ENCODE results near the gene HNRNPLL.

DNA sequence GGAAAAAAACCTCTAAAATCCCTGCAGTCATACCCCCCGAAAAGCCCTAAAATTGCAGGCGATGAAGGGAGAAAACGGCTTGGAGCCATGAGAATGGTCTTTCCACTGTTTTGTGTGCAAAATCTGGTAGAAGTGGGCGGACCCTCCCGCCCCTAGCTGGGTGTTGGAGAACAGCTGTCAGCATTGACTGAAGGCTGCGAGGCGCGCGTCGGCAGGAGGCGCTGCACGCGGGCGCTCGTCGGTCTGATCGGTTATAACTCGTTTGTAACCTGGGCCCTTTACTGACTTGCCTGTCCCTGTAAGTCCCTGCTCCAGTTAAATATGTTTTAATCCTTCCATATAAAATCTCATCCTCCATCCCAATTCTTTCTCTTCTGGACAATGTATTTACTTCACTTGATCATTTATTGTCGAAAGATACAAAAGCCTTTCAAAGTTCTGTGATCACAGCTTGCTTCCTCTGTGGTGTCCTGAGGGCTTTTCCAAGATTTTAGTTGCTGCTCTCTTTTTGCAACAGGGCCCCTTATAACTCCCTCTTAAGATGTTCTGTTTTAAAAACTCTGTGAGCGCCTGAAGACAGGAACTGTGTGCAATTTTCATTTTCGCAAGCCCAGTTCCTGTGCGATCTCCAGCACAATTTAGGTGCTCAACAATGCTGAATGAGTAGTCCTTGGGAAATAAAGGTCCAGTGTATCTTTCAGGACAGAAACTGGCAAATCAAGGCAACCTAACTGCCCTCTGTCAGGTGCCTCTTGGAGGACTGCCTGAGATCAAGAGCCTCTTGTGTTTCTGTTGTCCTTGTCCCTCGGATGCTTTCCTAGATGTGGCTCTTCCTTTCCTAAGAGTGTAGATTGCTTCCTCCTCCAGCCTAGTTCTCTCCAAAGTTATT lies 918 bp upstream of the HNRNPLL start:
- TF ChIP-seq, protein P1, sequence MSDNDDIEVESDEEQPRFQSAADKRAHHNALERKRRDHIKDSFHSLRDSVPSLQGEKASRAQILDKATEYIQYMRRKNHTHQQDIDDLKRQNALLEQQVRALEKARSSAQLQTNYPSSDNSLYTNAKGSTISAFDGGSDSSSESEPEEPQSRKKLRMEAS (IDR thresholded peaks at IDR 0.05; ENCODE audit: low read depth), result peak; percentile 36; the same call in 1 of the 2 replicates
- TF ChIP-seq YY1 (IDR thresholded peaks at IDR 0.05; ENCODE audit: low read depth) (no peak), EP300 (IDR thresholded peaks at IDR 0.05; ENCODE audit: borderline replicate concordance in 1 of 2, low read depth in 1 of 2, low read length in 1 of 2) (no peak), EZH2phosphoT487 (IDR thresholded peaks at IDR 0.05; ENCODE audit: borderline replicate concordance, low read depth) (no peak), JUND (IDR thresholded peaks at IDR 0.05) (no peak), TAF1 (IDR thresholded peaks at IDR 0.05; ENCODE audit: borderline replicate concordance, low read depth, low read length) (0 out of 2 replicates have a peak, but pooled peaks have one; percentile 24)
- TF ChIP-seq, protein P2, sequence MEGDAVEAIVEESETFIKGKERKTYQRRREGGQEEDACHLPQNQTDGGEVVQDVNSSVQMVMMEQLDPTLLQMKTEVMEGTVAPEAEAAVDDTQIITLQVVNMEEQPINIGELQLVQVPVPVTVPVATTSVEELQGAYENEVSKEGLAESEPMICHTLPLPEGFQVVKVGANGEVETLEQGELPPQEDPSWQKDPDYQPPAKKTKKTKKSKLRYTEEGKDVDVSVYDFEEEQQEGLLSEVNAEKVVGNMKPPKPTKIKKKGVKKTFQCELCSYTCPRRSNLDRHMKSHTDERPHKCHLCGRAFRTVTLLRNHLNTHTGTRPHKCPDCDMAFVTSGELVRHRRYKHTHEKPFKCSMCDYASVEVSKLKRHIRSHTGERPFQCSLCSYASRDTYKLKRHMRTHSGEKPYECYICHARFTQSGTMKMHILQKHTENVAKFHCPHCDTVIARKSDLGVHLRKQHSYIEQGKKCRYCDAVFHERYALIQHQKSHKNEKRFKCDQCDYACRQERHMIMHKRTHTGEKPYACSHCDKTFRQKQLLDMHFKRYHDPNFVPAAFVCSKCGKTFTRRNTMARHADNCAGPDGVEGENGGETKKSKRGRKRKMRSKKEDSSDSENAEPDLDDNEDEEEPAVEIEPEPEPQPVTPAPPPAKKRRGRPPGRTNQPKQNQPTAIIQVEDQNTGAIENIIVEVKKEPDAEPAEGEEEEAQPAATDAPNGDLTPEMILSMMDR (IDR thresholded peaks at IDR 0.05), result peak; percentile 99
- TF ChIP-seq, protein P3, sequence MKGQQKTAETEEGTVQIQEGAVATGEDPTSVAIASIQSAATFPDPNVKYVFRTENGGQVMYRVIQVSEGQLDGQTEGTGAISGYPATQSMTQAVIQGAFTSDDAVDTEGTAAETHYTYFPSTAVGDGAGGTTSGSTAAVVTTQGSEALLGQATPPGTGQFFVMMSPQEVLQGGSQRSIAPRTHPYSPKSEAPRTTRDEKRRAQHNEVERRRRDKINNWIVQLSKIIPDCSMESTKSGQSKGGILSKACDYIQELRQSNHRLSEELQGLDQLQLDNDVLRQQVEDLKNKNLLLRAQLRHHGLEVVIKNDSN (IDR thresholded peaks at IDR 0.05; ENCODE audit: borderline replicate concordance, low read depth), result no peak

Data from SK-N-SH (cell line).